Mammary epithelial cell (primary cell): ENCODE data around the gene TNFRSF14.

Experiments
- CTCF ChIP-seq, 2 donors: IDR thresholded peaks in 1 of 2; conservative IDR thresholded peaks in 1 of 2; 2 replicates each; pipeline ENCODE4 v1.5.1; 2011 to 2012; ENCODE audit warnings: inconsistent platforms in 2 of 2, low read length in 2 of 2, mild to moderate bottlenecking in 2 of 2, control low read depth in 1 of 2, low read depth in 1 of 2; ENCODE audit not compliant: insufficient read depth in 1 of 2; ENCODE audit errors: extremely low read depth in 1 of 2
- EZH2 ChIP-seq: IDR thresholded peaks from 2 replicates; pipeline ENCODE4 v1.6.1; 2012; ENCODE audit warnings: low read length, inconsistent platforms, borderline replicate concordance

- TF ChIP-seq CTCF (conservative IDR thresholded peaks at IDR 0.05 in 1 of 2, IDR thresholded peaks at IDR 0.05 in 1 of 2; ENCODE audit: extremely low read depth in 1 of 2, insufficient read depth in 1 of 2, low read depth in 1 of 2, low read length in 2 of 2) (no peak), EZH2 (no peak)
Observed at GRCh38 chr1:2523191-2523890, 32.8 kb upstream of the TNFRSF14 start.
